Iris pigment epithelial cell (primary cell): ENCODE results near the gene ARHGAP12.

Source experiments
- DNase-seq: peaks from one replicate; pipeline ENCODE4 v3.0.0-alpha.2; 2011; ENCODE audit warnings: low read depth

ARHGAP12 gene

GRCh38 chr10:31765541-31765940, 163.1 kb downstream of the ARHGAP12 start:
- DNase-seq = no peak

GRCh38 chr10:31762316-31762715, 166.3 kb downstream of the ARHGAP12 start:
- no peak for DNase-seq

DNA sequence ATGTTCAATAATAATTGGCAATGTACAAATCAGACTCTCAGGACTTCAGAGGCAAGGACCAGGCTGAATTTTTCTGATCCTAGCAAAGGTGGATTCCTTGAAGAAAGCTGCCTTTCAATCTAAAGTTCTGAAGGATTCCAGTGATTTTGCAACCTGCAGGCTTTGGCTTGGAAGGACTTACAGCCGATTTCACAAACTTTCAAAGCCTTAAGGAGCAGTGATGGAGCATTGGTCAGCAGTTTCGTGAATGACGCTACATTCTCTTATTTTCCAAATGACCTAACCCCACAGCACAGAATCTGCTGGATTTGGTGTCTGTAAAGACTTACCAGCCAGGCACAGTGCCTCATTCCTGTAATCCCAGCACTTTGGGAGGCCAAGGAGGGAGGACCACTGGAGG, 167.5 kb downstream of the ARHGAP12 start:
- DNase-seq = no peak

DNA sequence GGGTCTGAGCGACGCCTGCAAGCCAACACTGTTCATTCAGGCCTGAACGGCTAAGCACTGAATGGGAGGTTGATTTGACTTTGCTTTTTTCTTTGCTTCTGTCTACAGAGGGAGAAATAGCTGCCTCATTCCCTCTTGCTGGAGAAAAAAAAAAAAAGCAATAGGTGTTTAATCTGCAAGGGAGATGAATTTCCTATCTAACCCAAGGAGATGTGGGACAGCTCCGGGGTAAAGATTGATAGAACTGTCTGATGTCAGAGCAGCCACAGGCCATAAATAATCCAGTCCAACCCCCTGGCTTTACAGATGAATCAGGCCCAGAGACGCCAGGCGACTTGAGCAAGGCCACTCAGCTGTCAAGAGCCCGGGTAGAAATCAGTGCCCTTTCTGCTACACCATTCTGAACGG, 168.0 kb downstream of the ARHGAP12 start:
- DNase-seq = peak; percentile 31

DNA sequence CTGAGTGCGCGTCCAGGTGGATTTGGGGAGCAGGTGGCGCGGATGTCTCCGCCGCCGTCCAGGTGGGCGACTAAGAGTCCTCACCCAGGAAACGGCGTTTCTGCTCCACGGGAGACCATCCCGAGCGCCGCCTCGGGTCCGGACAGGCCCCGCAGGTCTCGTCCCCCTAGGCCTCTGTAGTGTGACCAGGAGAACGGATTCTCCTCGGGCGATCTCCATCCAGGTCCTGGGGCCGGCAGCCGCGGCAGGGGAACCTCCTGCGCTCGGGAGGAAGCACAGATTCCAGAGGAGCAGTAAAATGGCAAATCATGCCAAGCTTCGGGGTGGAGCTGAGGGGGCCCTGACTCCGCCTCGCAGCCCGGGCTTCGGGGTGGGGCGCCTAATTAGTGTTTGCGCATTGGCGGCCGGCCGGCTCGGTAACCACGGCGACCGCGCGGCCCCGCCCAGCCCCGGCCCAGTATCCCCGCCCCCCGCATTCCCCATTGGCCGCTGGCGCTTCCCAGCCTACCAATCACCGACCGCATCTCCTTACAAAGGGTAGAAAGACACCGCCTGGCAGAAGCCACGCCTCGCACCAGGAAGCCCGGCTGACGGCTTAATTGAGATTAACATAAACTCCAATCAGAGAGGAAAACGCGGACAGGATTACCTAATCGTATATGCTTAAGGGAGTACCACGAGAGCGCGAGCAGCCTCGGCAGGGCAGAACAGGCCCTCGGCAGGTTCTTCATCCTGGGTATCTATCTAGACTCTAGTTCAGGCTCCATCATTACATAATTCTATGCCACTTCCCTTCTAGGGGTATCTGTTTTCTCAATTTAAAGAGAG, 168.6 kb downstream of the ARHGAP12 start:
- peak; percentile 99 for DNase-seq

- DNase-seq = peak; percentile 54
These were observed 169.4 kb downstream of the ARHGAP12 start for GRCh38 chr10:31759124-31759798.

- no peak for DNase-seq
These were observed 170.1 kb downstream of the ARHGAP12 start for GRCh38 chr10:31758495-31758894.

- DNase-seq = no peak
These were observed 170.8 kb downstream of the ARHGAP12 start for GRCh38 chr10:31757831-31758230.

GRCh38 chr10:31757386-31757791, 171.2 kb downstream of the ARHGAP12 start:
- DNase-seq = no peak

GRCh38 chr10:31756729-31757110, 171.9 kb downstream of the ARHGAP12 start:
- no peak for DNase-seq

DNA sequence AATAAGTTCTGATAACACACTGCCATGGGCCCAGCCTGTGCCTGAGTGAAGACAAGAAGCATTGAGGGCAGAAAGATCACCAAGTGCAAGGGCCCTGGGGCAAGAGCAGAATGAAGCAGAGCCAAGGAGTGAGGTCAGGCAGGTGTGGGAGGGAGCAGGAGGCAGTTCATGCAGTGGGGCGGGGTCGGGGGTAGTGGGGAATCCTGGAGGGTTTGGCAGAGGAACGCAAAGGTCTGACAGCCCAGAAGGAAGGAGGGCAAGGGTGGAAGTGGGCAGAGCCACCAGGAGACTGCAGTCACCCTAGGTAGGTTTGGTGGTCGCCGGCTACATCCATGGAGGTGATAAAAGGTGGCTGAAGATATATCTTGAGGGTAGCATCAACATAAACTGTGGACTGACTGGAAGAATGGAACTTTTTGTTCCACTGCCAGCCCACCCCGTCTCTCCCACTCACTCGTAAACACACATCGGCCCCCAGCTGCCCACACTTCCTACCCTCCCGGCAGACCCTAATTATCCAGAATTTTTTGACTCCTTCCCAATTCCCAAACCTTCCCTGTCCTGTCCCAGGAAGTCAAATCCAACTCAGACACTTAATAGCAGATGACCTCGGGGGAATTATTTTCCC, 172.4 kb downstream of the ARHGAP12 start:
- no peak for DNase-seq
